Neutrophil (primary cell): ENCODE data around the gene ARAP1.
A peak's percentile ranks its signal among the peaks of the same experiment; 100 is the strongest.

Experiments used
- H3K27ac ChIP-seq: fragments of 200-600 bp; sonication (generic); 2 replicates; pipeline ENCODE4 v1.5.1; 2016; ENCODE audit warnings: mild to moderate bottlenecking, moderate library complexity
- H3K27me3 ChIP-seq: fragments of 200-600 bp; sonication (generic); 2 replicates; pipeline ENCODE4 v1.6.0; 2016; ENCODE audit warnings: mild to moderate bottlenecking
- H3K36me3 ChIP-seq: fragments of 200-600 bp; sonication (generic); 2 replicates; pipeline ENCODE4 v1.5.1; 2017
- H3K4me1 ChIP-seq, 2 experiments: fragments of 200-600 bp in 1 of 2; sonication (generic) in 1 of 2; 1 replicate in 1 of 2; 2 replicates in 1 of 2; pipeline versions ENCODE4 v1.5.1 to v1.6.1; 2013 to 2016; ENCODE audit warnings: low read depth in 1 of 2, low read length in 1 of 2, mild to moderate bottlenecking in 1 of 2, moderate library complexity in 1 of 2; ENCODE audit not compliant: control insufficient read depth in 1 of 2, insufficient read depth in 1 of 2
- H3K4me3 ChIP-seq, 2 experiments: fragments of 200-600 bp in 1 of 2; sonication (generic) in 1 of 2; 1 replicate in 1 of 2; 2 replicates in 1 of 2; pipeline ENCODE4 v1.5.1; 2013 to 2016; ENCODE audit warnings: low read depth in 1 of 2, low read length in 1 of 2, mild to moderate bottlenecking in 1 of 2, moderate library complexity in 1 of 2
- H3K9me3 ChIP-seq: fragments of 200-600 bp; sonication (generic); 2 replicates; pipeline ENCODE4 v1.5.1; 2016
- TF ChIP-seq, protein P1 (sequence below): fragments of 200-600 bp; sonication (generic); IDR thresholded peaks from 2 replicates; pipeline ENCODE4 v1.5.1; 2016; ENCODE audit warnings: antibody characterized with exemption

ARAP1 gene

DNA sequence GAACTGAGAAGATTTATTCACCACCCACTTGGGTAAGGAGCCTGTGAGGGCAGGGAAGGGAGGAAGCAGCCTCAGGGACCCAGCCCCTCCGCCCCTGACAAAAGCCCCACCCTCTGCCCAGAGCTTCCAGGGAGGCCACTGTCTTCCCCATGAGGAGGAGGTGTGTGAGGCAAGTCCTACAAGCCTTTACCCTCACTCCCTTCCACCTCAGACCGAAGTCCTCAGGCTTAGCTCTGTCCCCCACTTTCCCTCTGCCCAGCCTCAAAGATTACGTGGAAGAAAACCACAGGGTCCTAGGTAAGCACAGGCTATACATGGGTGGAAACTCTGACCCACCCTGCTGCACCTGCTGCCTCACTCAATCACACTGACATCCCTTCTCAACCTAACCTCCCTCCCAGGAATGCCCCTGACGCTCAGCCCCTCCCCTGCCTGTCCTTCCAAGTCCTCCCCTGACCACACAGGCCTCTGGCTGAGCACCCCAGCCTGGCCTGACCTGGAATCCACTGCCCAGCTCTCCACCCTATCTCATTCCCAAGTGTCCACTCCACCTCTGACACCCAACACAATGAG, 3.6 kb upstream of the ARAP1 start:
- H3K4me1 ChIP-seq = peaks cover 26 to 38% of the 10 kb centered on the region in 2 experiments
- TF ChIP-seq, protein P1, sequence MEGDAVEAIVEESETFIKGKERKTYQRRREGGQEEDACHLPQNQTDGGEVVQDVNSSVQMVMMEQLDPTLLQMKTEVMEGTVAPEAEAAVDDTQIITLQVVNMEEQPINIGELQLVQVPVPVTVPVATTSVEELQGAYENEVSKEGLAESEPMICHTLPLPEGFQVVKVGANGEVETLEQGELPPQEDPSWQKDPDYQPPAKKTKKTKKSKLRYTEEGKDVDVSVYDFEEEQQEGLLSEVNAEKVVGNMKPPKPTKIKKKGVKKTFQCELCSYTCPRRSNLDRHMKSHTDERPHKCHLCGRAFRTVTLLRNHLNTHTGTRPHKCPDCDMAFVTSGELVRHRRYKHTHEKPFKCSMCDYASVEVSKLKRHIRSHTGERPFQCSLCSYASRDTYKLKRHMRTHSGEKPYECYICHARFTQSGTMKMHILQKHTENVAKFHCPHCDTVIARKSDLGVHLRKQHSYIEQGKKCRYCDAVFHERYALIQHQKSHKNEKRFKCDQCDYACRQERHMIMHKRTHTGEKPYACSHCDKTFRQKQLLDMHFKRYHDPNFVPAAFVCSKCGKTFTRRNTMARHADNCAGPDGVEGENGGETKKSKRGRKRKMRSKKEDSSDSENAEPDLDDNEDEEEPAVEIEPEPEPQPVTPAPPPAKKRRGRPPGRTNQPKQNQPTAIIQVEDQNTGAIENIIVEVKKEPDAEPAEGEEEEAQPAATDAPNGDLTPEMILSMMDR = no peak

GRCh38 chr11:72754544-72755155, 2.4 kb upstream of the ARAP1 start:
- TF ChIP-seq, protein P1 = no peak
- Histone ChIP-seq H3K36me3 (peaks cover 12% of the 10 kb centered on the region), H3K27ac (no peak overlapping the region), H3K4me1 (peaks cover 37 to 49% of the 10 kb centered on the region in 2 experiments), H3K27me3 (no peaks in the 10 kb centered on the region), H3K9me3 (no peaks in the 10 kb centered on the region), H3K4me3 (no peak overlapping the region)

More for the DNA sequence above, 3.6 kb upstream of the ARAP1 start:
- Histone ChIP-seq H3K36me3 (peaks cover 12% of the 10 kb centered on the region), H3K27me3 (no peaks in the 10 kb centered on the region), H3K4me3 (no peak overlapping the region), H3K27ac (no peak overlapping the region), H3K9me3 (no peaks in the 10 kb centered on the region)

DNA sequence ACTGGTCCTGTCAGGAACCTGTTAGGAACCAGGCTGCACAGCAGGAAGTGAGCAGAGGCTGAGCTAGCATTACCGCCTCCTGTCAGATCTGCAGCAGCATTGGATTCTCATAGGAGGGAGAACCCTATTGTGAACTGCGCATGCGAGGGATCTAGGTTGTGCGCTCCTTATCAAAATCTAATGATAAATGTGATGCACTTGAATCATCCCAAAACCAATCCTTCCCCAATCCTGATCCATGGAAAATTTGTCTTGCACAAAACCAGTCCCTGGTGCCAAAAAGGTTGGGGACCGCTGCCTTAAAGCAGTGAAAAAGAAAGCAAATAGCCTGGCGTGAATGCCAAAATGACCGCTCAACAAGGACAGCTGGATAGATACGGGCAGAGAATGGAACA, 1.9 kb upstream of the ARAP1 start:
- Histone ChIP-seq H3K4me3 (no peak overlapping the region), H3K4me1 (peaks cover 42 to 52% of the 10 kb centered on the region in 2 experiments), H3K9me3 (no peaks in the 10 kb centered on the region), H3K36me3 (peaks cover 15% of the 10 kb centered on the region), H3K27ac (no peak overlapping the region), H3K27me3 (no peaks in the 10 kb centered on the region)
- TF ChIP-seq, protein P1 = no peak

DNA sequence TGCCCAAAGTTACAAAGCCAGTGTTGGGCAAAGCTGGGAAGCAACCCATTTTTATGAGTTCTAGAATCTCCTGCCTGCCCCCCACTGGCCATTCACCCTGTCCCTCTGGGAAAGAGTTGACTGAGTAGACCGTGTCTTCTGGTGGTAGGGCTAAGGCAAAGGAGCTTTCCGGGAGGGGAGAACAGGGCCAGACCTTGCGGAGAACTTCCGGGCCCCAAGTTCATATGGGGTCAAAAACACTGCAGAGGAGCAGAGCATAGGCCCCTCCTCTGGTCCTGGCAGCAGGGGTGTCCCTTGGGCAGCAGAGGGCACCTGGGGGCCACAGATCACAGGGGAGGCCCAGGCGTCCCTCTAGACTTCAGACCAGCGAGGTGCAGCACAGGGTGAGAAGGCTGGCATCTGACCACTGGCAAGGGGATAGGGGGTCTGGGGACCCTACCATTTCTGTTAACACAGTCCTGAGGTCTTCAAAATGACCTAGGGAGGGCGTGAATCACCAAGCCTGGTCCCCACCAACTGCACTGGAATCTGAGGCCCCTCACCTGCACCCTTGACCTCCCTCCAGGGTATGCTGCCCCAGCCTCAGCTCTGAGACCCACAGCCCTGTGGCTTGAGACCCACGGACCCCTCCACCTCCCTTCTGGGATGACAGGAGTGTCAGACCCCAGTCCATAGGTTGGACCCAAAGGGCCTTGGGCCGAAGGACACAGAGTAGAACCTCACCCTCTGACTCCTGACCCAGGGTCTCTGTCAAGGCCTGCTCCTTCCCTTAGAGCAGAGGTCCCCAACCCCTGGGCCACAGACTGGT, 1.3 kb upstream of the ARAP1 start:
- Histone ChIP-seq H3K27me3 (no peaks in the 10 kb centered on the region), H3K4me3 (peak overlapping the region; percentile 84 to 99), H3K9me3 (no peaks in the 10 kb centered on the region), H3K4me1 (peaks cover 48 to 53% of the 10 kb centered on the region in 2 experiments), H3K36me3 (peaks cover 21% of the 10 kb centered on the region), H3K27ac (peak overlapping the region; percentile 90)
- TF ChIP-seq, protein P1 = no peak

DNA sequence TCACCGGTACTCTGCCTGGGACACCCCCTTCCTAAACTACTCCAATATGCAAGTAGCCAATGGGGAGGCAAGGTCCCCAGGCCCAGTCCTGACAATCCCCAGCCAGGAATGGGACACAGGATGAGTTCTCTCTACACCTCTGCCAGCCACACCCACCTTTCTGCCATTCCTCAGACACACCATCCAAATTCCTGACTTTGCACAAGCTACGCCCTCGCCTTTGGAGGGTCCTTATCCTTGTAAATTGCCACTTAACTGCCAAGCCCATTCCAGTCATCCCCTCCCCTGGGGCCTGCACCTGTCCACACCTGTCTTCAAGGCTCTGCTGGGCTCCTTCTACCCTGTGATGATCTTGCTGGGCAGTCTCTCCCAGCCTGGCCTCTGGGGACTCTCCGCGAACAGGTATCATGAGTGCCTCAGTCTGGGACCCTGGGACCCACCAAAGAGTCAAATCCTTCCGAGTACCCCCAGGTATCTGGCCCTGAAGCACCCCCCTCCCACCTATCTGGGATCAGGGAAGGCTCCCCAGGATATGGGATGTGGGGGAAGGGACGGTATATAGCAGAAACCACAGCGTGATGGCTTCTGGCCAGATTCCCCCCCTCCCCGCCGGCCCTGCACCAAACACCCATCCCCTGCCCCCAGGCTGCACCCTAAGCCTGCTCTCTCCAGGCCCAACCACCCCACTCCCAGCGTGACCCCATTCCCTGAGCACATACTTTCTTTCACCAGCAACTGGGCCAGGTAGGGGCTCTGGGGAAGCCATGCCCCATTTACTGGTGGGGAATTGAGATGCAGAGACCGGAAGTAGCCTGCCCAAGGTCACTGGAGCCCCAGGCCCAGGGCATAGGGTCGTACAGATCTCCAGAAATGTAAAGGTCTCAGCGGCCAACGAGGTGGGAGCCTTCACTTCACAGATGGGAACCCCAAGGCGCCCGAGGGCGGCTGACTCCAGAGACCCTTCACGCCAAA, 806 bp downstream of the ARAP1 start:
- peaks cover 25% of the 10 kb centered on the region for H3K36me3 ChIP-seq
- H3K4me3 ChIP-seq = peak overlapping the region; percentile 84 to 99
- no peaks in the 10 kb centered on the region for H3K27me3 ChIP-seq
- peaks cover 49 to 55% of the 10 kb centered on the region in 2 experiments for H3K4me1 ChIP-seq
- TF ChIP-seq, protein P1 = no peak
- H3K27ac ChIP-seq = peak overlapping the region; percentile 90
- no peaks in the 10 kb centered on the region for H3K9me3 ChIP-seq
